Central memory CD4-positive, alpha-beta T cell (primary cell): ENCODE measurements around the gene GALNT9.
A peak's percentile ranks its signal among the peaks of the same experiment; 100 is the strongest.

Source experiments
- DNase-seq: peaks from one replicate; pipeline ENCODE4 v3.0.0; 2022

GALNT9 gene

DNA sequence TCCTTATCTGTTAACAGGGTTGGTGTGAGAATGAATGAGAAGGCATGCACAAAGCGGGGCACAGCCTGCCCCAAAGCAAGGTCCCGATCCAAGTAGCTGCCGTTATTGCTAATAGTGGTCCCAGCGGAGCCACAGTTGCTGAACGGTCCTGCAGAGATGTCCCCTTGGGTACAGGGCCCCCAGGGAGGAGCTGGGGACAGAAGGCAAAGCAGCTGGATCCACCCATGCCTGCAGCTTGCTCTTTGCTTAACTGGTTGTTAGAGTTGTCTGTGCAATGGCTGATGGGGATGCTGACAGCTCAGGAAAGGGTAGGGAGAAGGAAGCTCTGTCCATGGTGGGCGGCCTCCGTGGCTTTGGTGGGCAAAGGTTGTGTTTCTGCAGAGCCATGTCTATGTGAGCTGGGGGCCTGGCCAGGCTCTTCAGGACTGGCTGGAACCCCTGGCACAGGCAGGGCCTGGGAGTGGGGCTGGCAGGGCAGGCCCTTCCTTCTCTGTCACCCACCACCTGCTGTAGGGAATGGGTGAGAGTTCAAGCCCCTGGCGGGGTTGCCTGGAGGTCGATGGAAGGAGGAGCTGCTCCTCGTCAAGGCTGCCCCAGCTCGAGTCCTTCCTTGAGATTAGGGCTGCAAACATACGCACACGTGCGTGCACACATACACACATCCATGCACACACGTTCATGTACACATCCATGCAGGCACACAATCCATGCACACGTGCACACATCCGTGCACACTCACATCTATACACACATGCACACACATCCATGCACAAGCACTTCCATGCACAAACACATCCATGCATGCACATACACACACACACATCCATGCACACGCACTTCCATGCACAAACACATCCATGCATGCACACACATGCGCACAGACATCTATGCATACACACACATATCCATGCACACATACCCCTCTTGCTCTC, 149.7 kb downstream of the GALNT9 start:
- DNase-seq = no peak

DNA sequence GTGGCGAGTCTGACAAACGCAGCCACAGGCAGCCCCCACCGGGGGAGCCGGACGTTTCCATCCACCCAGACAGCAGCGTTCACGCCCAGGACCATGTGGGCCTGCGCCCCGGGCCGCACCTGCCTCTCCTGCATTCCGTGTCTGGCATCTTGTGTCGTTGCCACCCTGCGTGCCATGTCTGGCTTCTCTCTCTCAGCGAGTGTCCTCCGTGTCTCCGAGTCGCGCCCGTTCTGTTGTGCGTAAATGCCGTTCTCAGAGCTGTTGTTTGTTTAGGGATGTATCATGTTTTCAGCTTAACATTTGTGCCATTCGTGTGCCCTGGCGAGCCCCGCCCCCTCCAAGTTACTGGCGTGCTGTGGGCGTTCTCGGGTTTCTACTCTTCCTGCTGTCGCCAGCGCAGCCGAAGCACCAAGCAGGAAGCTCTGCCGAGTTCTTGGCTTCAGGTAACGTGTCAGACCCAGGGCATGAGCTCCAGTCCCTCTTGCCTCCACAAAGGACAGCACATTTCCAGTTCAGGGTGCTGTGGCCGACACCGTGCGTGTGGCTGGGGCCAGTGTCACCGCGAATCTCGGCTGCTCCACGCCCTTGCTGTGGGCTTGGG, 150.5 kb downstream of the GALNT9 start:
- peak; percentile 73 for DNase-seq

DNA sequence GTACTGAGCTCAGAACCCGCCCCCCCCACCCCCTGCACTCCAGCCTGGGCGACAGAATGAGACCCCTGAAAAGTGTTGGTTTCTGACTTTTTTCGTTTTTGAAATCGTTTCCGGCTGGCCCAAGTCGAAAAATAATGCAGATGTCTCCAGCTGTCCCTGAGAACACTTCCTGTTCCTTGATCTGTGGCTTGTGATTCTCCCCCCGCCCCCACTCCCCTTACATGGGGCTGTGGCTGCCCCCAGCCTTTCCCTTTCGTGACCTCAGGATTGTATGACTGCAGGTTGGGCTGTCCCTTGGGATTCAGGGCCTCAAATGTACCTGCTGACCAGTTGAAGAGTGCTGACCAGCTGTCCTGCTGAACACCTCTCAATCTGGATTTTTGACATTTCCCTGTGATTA, 151.1 kb downstream of the GALNT9 start:
- no peak for DNase-seq

DNA sequence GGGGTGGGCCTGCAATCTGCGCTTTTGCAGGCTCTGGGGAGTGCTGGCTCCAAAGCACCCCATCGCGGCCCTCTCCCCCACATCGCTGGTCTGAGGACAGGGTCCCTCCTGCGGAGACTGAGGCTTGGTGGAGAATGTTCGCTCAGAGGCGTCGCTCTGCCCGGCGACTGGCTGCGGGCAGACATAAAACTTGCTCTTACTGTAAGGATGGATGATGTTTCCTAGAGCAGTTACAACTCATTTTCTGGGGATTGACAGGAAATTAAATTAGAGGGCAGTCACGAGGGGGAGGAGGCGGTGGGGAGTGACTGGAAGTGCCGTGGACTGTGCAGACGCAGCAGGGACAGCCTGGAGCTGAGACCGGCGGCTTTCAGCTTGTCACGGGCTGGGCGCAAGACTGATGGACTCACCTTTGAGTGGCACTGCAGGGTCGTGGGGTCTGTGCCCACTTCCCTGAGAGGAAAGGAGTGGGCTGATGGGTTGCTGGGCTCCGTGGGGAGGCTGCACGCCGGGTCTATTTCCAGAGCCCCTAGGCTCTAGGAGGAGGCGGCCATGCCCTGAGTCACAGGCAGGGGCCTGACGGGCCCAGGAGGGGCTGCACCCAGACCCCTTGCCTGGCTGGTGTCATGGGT, 152.4 kb downstream of the GALNT9 start:
- no peak for DNase-seq

DNA sequence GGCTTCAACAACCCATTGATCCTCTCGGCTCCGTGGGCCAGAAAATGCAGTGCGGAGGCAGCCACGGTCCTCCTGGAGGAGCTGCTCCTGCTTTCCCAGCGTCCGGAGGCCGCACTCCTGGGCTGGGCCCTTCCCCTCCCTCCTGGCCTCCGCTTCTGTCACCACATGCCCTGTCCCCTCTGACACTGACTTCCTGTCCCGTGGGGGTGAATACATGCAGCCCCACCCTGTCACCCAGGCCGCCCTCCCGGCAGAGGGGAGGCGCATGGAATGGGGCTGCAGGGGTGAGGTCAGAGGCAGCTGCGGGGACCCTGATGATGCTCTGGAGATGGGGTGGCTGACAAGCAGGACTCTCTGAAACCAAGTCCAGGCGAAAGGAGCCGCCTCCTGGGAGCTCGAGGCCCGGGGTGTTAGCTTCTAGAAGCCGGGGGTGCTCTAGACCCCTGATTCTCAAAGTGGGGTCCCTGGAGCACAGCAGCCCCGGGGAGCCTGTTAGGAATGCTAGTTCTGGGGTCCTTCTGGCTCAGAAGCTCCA, 152.9 kb downstream of the GALNT9 start:
- no peak for DNase-seq

DNA sequence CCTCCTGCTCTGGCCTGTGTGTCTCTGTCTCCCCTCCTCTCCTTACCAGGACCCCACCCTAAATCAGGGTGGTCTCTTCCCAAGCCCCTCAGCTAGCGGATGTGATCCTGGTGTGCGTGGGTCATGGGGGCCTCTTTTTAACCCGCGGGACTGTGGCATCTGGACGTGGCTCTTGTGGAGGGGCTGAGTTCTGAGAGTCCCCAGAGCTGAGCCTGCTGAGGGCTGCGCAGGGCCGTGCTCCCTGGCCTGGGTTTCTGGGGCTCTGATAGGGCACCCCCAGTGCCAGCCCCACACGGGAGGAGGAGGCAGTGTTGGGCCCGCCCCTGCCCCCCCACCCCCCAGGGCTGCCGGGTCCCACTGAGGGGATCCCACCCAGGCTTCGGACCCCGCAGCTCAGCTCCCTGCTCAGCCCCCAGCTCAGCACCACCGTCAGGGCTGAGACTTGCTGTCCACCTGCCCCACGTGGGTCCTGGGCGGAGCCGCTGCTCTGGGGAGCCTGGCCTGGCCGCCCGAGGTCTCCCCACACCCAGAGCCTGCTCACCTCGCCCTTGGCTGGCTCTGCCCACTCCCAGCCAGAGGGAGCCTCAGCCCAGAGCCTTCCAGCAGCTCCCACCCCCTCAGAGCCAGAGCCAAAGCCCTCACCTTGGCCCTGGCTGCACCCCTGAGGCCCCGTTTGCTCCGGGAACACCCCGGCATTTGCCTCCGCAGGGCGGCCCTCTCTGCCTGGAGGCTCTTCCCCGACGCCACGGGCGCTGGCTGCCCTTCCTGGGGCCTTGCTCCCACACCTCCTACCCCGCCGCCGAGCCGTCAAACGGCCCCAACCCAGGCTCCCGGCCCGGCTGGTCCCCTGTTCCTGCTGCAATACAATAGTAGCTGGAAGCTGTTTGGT, 153.6 kb downstream of the GALNT9 start:
- no peak for DNase-seq

DNA sequence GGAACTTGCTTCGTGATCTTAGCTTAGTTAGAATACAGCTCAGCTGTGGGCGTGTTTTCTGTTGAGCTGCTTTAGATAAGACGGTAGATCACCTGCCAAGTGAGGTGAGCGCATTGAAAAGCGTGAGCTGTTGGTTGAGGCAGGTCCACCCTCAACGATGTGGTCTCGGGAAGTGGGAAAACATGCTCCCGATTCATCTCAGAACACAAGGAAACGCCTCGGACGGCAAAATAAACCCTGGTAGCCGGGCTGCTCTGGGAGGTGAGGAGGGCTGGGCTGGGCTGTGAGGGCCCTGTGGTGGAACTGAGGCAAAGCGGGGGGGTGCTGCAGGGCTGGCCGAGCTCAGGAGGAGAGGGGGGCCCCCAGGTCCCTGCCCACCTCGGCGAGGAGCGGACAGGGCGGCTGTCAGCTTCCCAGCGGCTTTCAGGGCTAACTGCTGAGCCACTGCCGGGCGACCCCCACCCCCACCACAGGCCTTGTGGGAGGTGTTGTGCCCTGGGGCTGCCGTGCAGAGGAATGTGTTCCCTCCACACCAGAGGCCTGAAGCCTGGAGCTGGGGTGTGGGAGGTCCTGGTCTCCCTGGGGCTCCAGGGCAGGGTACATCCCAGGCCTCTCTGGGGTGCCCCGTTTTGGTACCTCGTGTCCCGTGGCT, 154.4 kb downstream of the GALNT9 start:
- no peak for DNase-seq

DNA sequence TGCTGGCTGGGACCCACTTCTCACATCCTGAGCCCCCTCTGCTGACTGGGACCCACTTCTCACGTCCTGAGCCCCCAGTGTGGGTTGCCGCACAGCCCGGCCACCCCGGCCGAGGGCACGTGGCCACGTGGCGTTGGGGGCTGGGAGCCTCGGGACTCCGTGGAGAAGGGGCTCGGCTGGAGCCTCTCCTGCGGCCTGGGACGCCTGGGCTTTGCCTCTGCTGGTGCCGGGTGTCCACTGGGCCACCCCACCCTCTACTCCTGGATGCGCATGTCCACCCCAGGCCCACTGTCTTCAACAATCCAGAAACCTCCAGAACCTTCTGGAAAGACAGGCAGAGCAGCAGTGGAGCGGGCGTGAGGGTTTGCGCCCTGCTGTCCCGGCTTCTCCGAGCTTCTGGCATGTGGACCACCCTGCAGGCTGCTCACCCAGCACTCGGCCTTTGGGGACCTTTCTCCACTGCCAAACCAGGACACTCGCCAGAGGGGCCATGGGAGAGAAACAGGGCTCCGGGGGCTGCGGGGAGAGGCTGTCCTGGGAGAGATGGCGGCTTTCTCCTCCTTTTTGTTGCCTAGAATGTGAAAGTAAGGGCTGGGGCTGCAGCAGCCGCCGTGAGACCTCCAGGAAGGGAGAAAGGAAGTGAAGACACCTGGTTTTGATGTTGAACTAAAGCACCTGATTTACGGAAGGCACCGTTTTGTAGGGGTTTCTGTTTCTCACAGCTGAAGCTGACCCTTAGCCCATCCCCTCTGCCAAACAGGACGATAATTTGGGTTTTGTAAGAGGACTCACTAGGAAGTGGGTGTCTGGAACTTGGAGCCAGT, 155.2 kb downstream of the GALNT9 start:
- no peak for DNase-seq

DNA sequence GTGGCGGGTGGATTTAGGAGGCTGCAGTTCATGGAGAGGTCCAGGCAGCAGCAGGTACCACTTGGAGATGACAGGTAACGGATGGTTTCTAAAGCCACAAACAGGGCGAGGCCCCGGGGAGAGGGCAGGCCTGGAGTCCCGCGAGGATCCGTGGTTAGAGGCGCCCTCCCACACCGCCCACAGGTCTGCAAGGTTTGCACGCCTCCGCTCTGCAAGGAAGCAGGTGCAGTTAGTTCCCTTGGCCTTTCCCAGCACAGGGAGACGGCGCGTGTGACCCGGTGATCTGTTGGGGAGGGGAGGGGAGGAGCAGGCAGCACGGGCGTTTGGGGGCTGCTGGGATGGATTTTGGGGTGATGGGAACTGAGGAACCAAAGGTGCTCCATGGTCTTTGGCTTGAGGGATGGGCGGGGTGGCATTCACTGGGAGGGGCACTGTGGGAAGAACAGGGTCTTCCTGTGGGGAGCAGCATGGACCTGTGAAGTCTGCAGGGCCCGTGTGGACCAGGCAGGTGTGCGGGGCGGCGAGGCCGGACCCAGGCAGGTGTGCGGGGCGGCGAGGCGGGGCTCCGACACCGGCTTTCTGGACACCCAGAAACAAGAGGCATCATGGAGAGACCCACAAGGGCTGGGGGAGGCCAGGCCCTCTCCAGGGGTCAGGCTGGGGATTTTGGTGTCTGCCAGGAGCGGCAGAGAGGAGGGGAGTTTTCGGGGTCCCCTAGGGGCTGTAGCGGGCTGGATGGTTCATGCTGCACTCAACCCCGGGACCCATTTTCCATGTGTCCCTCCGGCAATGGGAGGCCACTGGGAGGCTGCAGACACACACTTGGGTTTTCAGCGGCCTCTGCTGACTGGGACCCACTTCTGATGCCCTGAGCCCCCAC, 156.0 kb downstream of the GALNT9 start:
- DNase-seq = no peak

DNA sequence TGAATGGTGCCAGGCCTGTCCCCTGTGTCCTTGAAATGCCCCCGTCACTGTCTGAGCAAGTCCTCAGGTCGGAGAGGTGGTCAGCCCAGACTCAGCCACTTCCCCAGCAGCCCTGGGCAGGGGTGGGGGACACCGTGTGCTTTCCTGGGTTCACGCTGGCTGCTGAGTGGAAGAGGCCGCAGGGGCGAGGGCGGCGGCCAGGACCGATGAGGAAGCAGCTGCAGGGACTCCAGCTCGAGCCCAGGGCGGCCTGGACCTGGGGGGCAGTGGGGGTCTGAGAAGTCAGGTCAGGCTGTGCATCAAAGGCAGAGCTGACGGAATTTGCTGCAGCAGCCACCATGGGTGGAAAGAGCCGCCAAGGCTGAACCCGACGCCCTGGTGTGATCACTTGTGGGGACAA, 156.8 kb downstream of the GALNT9 start:
- no peak for DNase-seq

DNA sequence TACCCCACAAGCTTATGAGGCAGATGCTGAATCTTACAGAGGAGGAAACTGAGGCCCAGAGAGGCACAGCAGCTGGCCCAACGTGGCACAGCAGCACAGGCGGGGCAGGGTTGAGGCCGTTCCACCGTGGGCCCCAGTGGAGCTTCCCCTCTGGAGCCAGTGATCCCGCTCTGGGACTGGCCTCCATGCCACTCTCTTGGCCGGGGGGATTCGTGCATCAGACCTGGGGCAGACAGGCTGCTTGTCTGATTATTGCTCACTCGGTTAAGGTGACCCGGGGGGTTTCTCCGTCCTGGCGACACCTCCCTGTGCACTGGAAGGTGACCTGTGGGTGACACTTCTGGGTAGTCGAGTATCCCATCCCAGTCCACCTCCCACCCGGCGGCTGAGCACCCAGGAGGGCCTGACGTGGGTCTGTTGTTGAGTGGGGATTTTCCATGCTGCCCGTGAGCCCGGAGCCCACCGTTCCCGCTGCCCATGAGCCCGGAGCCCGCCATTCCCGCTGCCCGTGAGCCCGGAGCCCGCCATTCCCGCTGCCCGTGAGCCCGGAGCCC, 157.3 kb downstream of the GALNT9 start:
- DNase-seq = no peak

DNA sequence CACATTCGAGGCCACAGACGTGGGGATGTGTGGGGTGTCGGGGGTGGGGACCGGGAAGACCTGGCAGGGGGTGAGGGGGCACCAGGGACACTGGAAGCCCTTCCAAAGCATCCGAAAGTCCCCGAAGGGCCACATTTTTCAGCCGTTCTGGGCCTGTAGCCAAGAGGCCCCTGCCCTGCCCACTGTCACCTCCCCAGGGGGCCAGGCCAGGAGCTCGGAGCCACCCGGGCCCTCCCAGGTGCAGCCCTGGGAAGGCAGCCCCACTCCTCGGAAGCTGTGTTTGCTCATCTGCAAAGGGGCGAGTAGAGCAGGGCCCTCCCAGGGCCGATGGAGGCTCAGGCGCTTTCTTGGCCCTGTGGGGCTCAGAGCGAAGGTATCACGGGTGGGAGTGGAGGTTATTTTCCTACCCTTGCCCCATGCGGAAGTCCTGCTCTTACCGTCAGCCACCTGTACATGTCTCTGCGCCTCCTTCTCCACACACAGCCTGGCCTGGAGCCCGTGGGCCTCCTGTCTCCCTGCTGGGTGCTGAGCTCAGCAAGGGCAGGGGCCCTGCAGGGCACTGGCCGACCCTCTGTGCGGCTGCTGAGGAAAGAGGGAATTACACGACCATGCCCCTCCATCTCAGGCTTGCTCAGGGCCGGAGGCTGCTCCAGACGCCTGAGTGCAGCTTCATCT, 158.0 kb downstream of the GALNT9 start:
- DNase-seq = no peak

DNA sequence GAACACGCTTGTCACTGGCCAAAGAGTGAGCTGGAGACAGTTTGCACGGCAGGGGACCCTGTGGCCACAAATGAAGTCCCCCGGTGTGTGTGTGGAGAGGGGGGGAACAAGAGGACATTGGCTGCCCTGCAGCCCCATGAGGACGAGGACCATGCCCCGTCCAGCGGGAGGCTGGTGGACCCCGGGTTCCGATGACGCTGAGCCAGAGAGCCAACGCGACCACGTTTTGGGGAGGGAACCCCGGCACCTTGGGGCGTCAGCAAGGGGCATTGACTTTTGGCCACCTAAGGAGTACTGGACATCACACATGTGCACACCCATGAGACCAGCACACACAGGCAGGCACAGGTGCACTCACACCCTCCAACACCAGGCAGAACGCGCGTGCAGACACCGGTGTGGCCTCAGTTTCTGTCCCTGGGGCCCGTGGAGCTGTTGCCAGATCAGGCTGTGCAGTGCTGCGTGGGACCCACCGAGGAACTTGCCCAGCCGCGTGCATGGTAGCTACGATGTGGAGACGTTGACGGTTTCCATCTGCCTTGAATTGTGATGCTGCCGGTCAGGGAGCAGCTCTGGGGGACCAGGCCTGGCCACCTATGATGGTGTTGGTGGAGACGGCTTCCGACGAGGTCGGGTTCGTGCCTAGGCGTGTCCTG, 158.6 kb downstream of the GALNT9 start:
- DNase-seq = no peak

DNA sequence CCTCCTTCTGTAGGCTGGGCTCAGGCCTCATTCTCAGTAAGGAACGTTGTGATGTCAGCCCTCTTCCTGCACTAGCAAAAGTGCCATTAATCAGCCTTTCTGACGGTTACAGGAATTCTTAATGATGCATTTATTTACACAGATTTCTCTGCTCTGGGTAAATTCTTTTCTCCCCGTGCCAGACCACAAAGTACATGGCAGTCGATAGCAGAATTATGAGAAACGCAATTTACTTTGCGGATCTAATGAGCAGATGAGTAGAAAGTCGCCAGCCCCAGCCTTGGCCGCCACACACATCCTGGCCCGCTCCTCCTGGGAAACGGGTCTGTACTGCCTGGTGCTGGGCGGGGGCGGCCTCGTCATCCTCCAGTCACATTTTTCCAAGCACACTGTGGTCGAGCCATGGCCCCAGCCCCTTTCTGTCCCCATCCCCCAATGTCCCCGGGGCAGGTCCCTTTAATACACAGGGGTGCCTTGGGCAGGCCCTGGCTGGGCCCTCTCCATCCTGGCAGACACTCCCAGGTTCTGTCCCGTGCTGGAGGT, 159.2 kb downstream of the GALNT9 start:
- no peak for DNase-seq

DNA sequence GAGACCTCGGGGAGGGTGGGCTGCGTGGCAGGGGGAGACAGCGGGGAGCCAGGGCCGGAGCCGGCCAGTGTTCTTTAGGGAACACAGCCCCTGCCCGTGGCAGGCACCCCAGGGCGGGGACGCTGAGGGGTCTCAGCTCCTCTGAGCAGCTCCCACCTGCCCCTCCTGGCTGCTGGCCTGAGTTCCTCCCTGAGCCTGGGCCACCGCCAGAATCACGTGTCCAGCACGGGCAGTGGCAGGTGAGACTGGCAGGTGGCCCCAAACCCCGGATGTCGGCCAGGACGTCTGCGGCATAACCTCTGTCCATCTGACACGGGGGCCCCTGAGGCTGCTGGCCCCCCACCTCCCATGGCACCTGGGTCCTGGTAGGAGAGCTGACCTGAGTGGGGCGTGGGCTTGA, 160.0 kb downstream of the GALNT9 start:
- no peak for DNase-seq

DNA sequence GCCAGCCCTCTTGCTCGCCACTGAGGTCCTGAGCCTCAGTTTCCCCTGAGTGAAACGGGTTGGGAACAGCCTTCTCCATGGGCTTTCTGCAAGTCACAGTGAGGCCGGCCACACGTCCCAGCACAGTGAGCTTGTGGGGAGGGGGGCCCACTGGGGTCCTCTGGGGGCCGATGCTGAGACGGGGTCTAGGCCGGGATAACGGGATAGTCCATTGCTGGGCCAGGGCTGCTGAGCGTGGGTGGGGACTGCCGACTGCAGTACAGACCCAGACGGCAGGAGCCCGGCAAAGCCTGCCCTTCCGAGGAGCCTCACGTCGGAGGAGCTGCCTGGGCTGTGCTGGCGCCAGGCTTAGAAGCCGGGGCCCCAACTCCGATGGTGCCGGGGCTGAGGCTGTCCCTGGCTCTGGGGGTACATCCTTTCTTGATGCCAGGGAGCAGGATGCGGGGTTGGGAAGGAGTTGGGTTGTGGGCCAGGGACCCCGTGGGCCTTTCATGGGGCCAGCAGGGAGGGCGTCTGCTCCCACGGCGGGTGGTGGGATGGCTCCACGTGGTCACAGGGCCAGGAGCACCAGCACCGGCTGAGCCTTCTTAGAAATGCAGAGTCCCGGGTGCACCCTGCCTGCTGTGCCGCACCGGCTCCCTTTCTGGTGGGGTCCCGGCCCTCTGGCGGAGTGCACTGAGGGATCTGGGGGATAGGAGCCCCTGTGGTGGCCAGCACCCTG, 160.9 kb downstream of the GALNT9 start:
- DNase-seq = no peak

DNA sequence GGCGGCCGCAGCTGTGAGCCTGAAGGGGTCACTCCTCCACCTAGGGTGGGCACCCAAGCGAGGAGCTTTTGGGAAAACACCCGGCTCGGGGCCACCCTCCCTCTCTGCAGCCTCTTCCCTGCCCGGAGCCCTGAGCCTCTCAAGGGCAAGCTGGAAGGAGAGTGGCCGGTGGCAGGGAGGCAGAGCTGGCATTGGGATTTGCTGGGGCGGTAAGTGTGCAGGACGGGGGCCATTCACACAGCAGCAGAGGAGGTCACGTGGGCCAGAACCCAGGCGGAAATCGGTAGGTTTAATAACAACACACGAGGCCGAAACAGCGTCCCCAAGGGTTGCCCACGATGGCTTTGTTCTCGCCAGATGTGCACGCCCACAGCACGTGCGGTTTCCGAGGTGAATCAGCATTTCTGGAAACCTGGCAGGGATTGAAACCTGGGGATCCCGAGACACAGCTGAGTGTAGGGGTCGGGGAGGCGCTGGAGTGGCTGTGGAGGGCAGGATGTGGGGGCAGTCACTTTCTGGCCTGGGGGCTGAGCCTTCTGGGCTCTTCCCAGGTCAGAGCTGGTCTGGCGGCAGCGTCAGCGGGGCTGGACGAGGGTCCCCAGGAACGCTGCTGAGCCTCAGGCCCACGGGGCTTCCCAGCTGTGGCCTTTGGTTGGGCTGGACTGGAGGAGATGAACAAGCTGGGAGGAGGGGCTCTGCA, 161.6 kb downstream of the GALNT9 start:
- DNase-seq = no peak
